Smooth muscle cell (in vitro differentiated cells): ENCODE data around the gene ESPNL. TPM values are rescaled to one million over a fixed set of nuclear protein-coding genes. Genes with fewer than 3 reads are reported as not detected.

ENCODE experiments used
- DNase-seq: peaks from one replicate; lab custom pipeline; 2025; ENCODE audit not compliant: unreplicated experiment; lab: John Stamatoyannopoulos, UW
- H2AFZ ChIP-seq: fragments of 200-600 bp; sonication (generic); 2 replicates; pipeline ENCODE4 v1.6.0; 2016; ENCODE audit warnings: antibody characterized with exemption, low read depth, mild to moderate bottlenecking
- H3F3A ChIP-seq: fragments of 200-600 bp; sonication (generic); 2 replicates; pipeline ENCODE4 v1.6.0; 2017; ENCODE audit warnings: antibody characterized with exemption, low read depth
- H3K27ac ChIP-seq: fragments of 200-600 bp; sonication (generic); 2 replicates; pipeline ENCODE4 v1.5.1; 2016; ENCODE audit warnings: low read depth, mild to moderate bottlenecking
- H3K27me3 ChIP-seq: fragments of 200-600 bp; sonication (generic); 2 replicates; pipeline ENCODE4 v1.6.1; 2016; ENCODE audit warnings: low read depth, mild to moderate bottlenecking
- H3K36me3 ChIP-seq: fragments of 200-600 bp; sonication (generic); 2 replicates; pipeline ENCODE4 v1.5.1; 2016; ENCODE audit warnings: low read depth
- H3K4me1 ChIP-seq: fragments of 200-600 bp; sonication (generic); 2 replicates; pipeline ENCODE4 v1.5.1; 2016; ENCODE audit warnings: low read depth
- H3K4me2 ChIP-seq: fragments of 200-600 bp; sonication (generic); 2 replicates; pipeline ENCODE4 v1.6.0; 2016; ENCODE audit warnings: mild to moderate bottlenecking
- H3K4me3 ChIP-seq: fragments of 200-600 bp; sonication (generic); 2 replicates; pipeline ENCODE4 v1.5.1; 2016; ENCODE audit warnings: mild to moderate bottlenecking
- H3K79me2 ChIP-seq: fragments of 200-600 bp; sonication (generic); 2 replicates; pipeline ENCODE4 v1.6.0; 2016; ENCODE audit warnings: low read depth, mild to moderate bottlenecking
- H3K9ac ChIP-seq: fragments of 200-600 bp; sonication (generic); 2 replicates; pipeline ENCODE4 v1.6.0; 2016; ENCODE audit warnings: low read depth
- H3K9me3 ChIP-seq: fragments of 200-600 bp; sonication (generic); replicated peaks from 2 replicates; pipeline ENCODE4 v1.5.1; 2016; ENCODE audit warnings: low read depth
- H4K20me1 ChIP-seq: fragments of 200-600 bp; sonication (generic); 2 replicates; pipeline ENCODE4 v1.6.0; 2016; ENCODE audit warnings: low read depth
- WGBS: methylation state at CpG from one replicate; pipeline ENCODE4 v1.1.7; 2016; ENCODE audit warnings: low lambda C conversion rate; 5-methylcytosine and 5-hydroxymethylcytosine counted together
- polyA plus RNA-seq: library from polyadenylated mRNA; unstranded; fragments of >200 nt; fragmentation: Nextera tagmentation; extraction: Ambion mirVana; gene quantifications from 2 replicates; pipeline ENCODE4 v1.2.1, GENCODE V29; 2016
- total RNA-seq: library from RNA; depleted of rRNA; stranded (reverse); fragments of >200 nt; gene quantifications from 2 replicates; pipeline ENCODE4 v1.2.3, GENCODE V29; 2014
- TF ChIP-seq, protein P1 (sequence below): fragments of 200-600 bp; sonication (generic); IDR thresholded peaks from 2 replicates; pipeline ENCODE4 v1.5.1; 2017; ENCODE audit warnings: borderline replicate concordance, mild to moderate bottlenecking, antibody characterized with exemption; ENCODE audit not compliant: insufficient read depth, poor library complexity, severe bottlenecking

Gene ESPNL
- total and polyA plus RNA-seq, 2 experiments from 2014 or later = 0.04 TPM; not detected in 1

GRCh38 chr2:238126775-238127164, 26.6 kb downstream of the ESPNL start:
- no peak overlapping the region for H3K4me2 ChIP-seq
- H2AFZ ChIP-seq = no peak overlapping the region
- H3K79me2 ChIP-seq = no peaks in the 10 kb centered on the region
- H4K20me1 ChIP-seq = no peaks in the 10 kb centered on the region
- H3K9me3 ChIP-seq = no peaks in the 10 kb centered on the region
- no peaks in the 10 kb centered on the region for H3F3A ChIP-seq
- no peak for DNase-seq
- H3K27ac ChIP-seq = no peak overlapping the region
- H3K9ac ChIP-seq = no peak overlapping the region
- H3K36me3 ChIP-seq = no peaks in the 10 kb centered on the region
- no peaks in the 10 kb centered on the region for H3K27me3 ChIP-seq
- TF ChIP-seq, protein P1, sequence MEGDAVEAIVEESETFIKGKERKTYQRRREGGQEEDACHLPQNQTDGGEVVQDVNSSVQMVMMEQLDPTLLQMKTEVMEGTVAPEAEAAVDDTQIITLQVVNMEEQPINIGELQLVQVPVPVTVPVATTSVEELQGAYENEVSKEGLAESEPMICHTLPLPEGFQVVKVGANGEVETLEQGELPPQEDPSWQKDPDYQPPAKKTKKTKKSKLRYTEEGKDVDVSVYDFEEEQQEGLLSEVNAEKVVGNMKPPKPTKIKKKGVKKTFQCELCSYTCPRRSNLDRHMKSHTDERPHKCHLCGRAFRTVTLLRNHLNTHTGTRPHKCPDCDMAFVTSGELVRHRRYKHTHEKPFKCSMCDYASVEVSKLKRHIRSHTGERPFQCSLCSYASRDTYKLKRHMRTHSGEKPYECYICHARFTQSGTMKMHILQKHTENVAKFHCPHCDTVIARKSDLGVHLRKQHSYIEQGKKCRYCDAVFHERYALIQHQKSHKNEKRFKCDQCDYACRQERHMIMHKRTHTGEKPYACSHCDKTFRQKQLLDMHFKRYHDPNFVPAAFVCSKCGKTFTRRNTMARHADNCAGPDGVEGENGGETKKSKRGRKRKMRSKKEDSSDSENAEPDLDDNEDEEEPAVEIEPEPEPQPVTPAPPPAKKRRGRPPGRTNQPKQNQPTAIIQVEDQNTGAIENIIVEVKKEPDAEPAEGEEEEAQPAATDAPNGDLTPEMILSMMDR = no peak
- 97% methylated on average over 2 of the region's 2 CpGs for WGBS
- H3K4me3 ChIP-seq = no peak overlapping the region
- H3K4me1 ChIP-seq = no peaks in the 10 kb centered on the region

DNA sequence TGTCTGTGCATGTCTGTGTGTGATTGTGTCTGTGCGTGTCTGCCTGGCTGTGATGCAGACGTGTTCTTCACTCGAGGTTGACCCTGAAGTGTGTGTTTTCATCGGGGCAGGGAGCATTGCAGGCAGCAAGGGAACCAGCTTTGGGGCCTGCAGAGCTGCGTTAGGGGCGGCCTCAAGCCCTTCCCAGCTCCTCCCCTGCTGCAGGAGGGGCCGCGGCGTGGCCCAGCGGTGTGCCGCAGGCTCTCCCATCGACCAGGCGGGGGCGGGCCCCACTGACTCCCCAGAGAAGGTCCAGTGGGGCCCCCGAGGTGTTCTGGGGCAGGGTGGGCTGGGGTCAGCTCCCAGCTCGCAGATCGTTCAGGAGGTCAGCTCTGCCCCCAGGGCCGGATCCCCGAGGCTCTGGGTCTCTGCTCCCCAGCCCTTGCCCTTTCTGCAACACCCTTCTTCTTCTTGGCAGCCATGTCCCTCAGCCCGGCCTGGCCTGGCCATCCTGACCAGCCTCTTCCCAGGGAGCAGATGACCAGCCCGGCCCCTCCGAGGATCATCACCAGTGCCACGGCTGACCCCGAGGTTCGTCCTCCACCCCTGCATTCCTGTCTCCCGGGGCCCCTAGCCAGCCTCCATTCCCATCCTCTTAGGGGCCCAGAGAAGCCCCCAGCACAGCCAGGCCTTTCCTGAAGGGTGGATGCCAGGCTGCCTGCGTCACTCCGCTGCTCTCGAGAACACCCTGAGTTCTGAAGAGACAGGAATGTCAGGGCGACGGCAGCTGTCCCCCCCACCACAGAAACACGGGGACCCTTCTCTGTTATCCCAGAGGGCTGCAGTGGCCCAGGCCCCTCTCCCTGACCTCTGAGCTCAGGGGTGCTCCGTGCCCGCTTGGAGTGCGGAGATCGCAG, 27.3 kb downstream of the ESPNL start:
- no peak overlapping the region for H3K27ac ChIP-seq
- H3K4me3 ChIP-seq = no peak overlapping the region
- H3K27me3 ChIP-seq = no peaks in the 10 kb centered on the region
- no peak overlapping the region for H3K4me2 ChIP-seq
- no peaks in the 10 kb centered on the region for H3K79me2 ChIP-seq
- 86% methylated on average over 23 of the region's 36 CpGs for WGBS
- no peaks in the 10 kb centered on the region for H4K20me1 ChIP-seq
- no peak overlapping the region for H2AFZ ChIP-seq
- H3F3A ChIP-seq = no peaks in the 10 kb centered on the region
- no peak for DNase-seq
- no peaks in the 10 kb centered on the region for H3K4me1 ChIP-seq
- H3K9me3 ChIP-seq = no peaks in the 10 kb centered on the region
- H3K9ac ChIP-seq = no peak overlapping the region
- TF ChIP-seq, protein P1 = no peak
- H3K36me3 ChIP-seq = no peaks in the 10 kb centered on the region

- WGBS = 90% methylated on average over 22 of the region's 22 CpGs
- no peaks in the 10 kb centered on the region for H3K9me3 ChIP-seq
- DNase-seq = no peak
- H3K79me2 ChIP-seq = no peaks in the 10 kb centered on the region
- H3K4me3 ChIP-seq = no peak overlapping the region
- no peak overlapping the region for H2AFZ ChIP-seq
- no peak overlapping the region for H3K9ac ChIP-seq
- no peaks in the 10 kb centered on the region for H3K36me3 ChIP-seq
- no peaks in the 10 kb centered on the region for H4K20me1 ChIP-seq
- no peak overlapping the region for H3K4me2 ChIP-seq
- no peak overlapping the region for H3K27ac ChIP-seq
- H3K4me1 ChIP-seq = no peaks in the 10 kb centered on the region
- H3K27me3 ChIP-seq = no peaks in the 10 kb centered on the region
- no peaks in the 10 kb centered on the region for H3F3A ChIP-seq
- TF ChIP-seq, protein P1 = no peak
Measured at GRCh38 chr2:238128061-238128440, 27.9 kb downstream of the ESPNL start.
